ENCODE results near the gene FAR2. TPM values are rescaled to one million over a fixed set of nuclear protein-coding genes. Genes with fewer than 3 reads are reported as not detected.

Gene FAR2
- total RNA-seq, 1 donor from 2014 or later: 13.6 TPM

- TF ChIP-seq CTCF (conservative IDR thresholded peaks at IDR 0.05): no peak
- Mint-ChIP-seq H3K27ac (ENCODE audit: unreplicated experiment) (no peak overlapping the region), H3K9me3 (no peaks in the 10 kb centered on the region), H3K27me3 (ENCODE audit: low read depth) (no peaks in the 10 kb centered on the region), H3K4me3 (no peak overlapping the region), H3K36me3 (ENCODE audit: low read depth) (peaks cover 4% of the 10 kb centered on the region), H3K4me1 (no peaks in the 10 kb centered on the region)
- DNase-seq (ENCODE audit: low read depth, low spot score): no peak
These were observed 194.1 kb downstream of the FAR2 start for GRCh38 chr12:29343022-29343799.

GRCh38 chr12:29346769-29347421 lies 197.8 kb downstream of the FAR2 start:
- Mint-ChIP-seq H3K4me3 (no peak overlapping the region), H3K9me3 (no peaks in the 10 kb centered on the region), H3K27ac (ENCODE audit: unreplicated experiment) (no peak overlapping the region), H3K36me3 (ENCODE audit: low read depth) (no peaks in the 10 kb centered on the region), H3K4me1 (no peaks in the 10 kb centered on the region), H3K27me3 (ENCODE audit: low read depth) (no peaks in the 10 kb centered on the region)
- DNase-seq (ENCODE audit: low read depth, low spot score): no peak
- TF ChIP-seq CTCF (conservative IDR thresholded peaks at IDR 0.05): no peak

GRCh38 chr12:29350080-29350479 lies 201.0 kb downstream of the FAR2 start:
- Mint-ChIP-seq H3K4me3 (no peak overlapping the region), H3K36me3 (ENCODE audit: low read depth) (no peaks in the 10 kb centered on the region), H3K27me3 (ENCODE audit: low read depth) (no peaks in the 10 kb centered on the region), H3K4me1 (no peaks in the 10 kb centered on the region), H3K9me3 (no peaks in the 10 kb centered on the region), H3K27ac (ENCODE audit: unreplicated experiment) (no peak overlapping the region)
- no peak for DNase-seq (ENCODE audit: low read depth, low spot score)
- no peak for TF ChIP-seq CTCF (conservative IDR thresholded peaks at IDR 0.05)

GRCh38 chr12:29354954-29355353 lies 205.9 kb downstream of the FAR2 start:
- TF ChIP-seq CTCF (conservative IDR thresholded peaks at IDR 0.05): no peak
- no peak overlapping the region for H3K4me3 Mint-ChIP-seq
- no peaks in the 10 kb centered on the region for H3K9me3 Mint-ChIP-seq
- no peaks in the 10 kb centered on the region for H3K36me3 Mint-ChIP-seq (ENCODE audit: low read depth)
- DNase-seq (ENCODE audit: low read depth, low spot score): no peak
- H3K27ac Mint-ChIP-seq (ENCODE audit: unreplicated experiment): no peak overlapping the region
- H3K27me3 Mint-ChIP-seq (ENCODE audit: low read depth): no peaks in the 10 kb centered on the region
- H3K4me1 Mint-ChIP-seq: no peaks in the 10 kb centered on the region

- Mint-ChIP-seq H3K27ac (ENCODE audit: unreplicated experiment) (no peak overlapping the region), H3K9me3 (no peaks in the 10 kb centered on the region), H3K4me3 (no peak overlapping the region), H3K27me3 (ENCODE audit: low read depth) (no peaks in the 10 kb centered on the region), H3K36me3 (ENCODE audit: low read depth) (peaks cover 12% of the 10 kb centered on the region), H3K4me1 (no peaks in the 10 kb centered on the region)
- DNase-seq (ENCODE audit: low read depth, low spot score): no peak
- TF ChIP-seq CTCF (conservative IDR thresholded peaks at IDR 0.05): no peak
These were observed 216.0 kb downstream of the FAR2 start for GRCh38 chr12:29365091-29365490.
